ENCODE results near the gene TMA16.

DNA sequence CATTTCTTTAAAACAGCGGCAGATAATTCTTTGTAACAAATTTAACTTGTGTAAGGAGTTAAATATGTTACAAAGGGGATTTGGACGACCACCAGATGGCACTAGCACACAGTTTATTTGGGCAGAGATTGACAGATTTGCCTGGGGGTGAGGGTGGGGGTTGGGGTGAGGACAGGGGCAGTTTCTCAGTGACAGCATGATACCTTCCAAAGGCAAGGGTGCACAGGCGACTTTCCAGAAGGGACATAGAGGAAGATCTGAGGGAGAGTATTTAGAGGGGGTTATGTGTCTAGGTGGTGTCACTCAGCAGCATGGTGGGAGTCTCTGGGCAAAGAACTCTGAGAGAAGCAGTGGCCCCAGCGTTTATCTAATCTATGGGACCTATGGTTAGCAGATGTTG is 9.6 kb upstream of the TMA16 start:
- TF ChIP-seq CTCF (IDR thresholded peaks at IDR 0.05) (peak in 1 of 2 donors; percentile 15), POLR2AphosphoS5 (IDR thresholded peaks at IDR 0.05) (no peak)
